ENCODE measurements around the gene RPGRIP1. TPM values are rescaled to one million over a fixed set of nuclear protein-coding genes. Genes with fewer than 3 reads are reported as not detected.

The RPGRIP1 gene
- total and polyA plus RNA-seq, 8 donors, result 0.08 to 0.31 (median 0.21) TPM; not detected in 3

DNA sequence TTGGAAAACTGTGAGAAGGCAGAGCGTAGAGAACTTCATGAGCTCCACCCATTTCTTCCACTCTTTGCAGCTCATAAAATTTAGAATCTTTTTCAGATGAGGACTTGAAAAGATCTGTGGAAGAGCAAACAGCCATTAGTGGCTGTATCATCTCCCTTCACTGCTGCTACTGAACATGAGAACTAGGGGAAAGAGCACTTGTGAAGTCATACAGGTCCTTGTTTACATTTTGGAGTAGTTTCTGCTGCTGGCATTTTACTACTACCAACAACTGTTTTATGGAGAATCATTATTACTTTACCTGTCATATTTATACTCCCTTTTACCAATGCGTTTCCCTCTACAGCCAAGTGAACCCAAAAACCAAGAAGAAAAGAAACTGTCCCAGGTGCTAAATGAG, 41.0 kb downstream of the RPGRIP1 start:
- H3K27ac ChIP-seq, result no peak overlapping the region
- TF ChIP-seq, protein P1, sequence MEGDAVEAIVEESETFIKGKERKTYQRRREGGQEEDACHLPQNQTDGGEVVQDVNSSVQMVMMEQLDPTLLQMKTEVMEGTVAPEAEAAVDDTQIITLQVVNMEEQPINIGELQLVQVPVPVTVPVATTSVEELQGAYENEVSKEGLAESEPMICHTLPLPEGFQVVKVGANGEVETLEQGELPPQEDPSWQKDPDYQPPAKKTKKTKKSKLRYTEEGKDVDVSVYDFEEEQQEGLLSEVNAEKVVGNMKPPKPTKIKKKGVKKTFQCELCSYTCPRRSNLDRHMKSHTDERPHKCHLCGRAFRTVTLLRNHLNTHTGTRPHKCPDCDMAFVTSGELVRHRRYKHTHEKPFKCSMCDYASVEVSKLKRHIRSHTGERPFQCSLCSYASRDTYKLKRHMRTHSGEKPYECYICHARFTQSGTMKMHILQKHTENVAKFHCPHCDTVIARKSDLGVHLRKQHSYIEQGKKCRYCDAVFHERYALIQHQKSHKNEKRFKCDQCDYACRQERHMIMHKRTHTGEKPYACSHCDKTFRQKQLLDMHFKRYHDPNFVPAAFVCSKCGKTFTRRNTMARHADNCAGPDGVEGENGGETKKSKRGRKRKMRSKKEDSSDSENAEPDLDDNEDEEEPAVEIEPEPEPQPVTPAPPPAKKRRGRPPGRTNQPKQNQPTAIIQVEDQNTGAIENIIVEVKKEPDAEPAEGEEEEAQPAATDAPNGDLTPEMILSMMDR (IDR thresholded peaks at IDR 0.05), result no peak
- WGBS, 2 donors, result 85 to 92% methylated on average over 2 of the region's 2 CpGs
- H3K27me3 ChIP-seq, result no peaks in the 10 kb centered on the region
- intact Hi-C loops (cut with DNase I), result no loop called here
- no peaks in the 10 kb centered on the region for H3K4me1 ChIP-seq
- FAIRE-seq (no peak), DNase-seq (no peak), ATAC-seq (no peak)
- no peaks in the 10 kb centered on the region for H3K9me3 ChIP-seq
- no peaks in the 10 kb centered on the region for H3K36me3 ChIP-seq
- H3K4me3 ChIP-seq, result no peak overlapping the region

DNA sequence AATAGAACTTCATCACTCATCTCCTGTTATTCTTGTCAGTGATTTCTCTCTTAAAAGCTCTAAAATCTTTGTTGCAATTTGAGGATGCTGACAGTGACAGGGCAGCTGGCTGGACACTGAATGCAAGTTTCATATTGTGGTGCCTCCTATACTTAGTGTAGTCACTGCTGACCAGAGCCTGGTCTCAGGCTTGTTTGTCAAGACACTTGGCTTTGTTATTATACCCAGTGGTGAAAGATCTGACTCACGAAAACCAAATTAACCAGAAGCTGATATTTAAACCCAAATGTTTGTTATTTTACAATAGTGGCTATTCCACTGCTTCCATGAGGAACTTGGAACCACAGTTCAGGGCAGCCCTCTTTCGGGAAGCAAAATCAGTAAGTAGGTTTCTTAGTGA, 42.8 kb downstream of the RPGRIP1 start:
- 70 to 73% methylated on average over 2 of the region's 2 CpGs for WGBS, 2 donors
- intact Hi-C loops (cut with DNase I), result no loop called here
- FAIRE-seq, result no peak

GRCh38 chr14:21326972-21327371, 47.1 kb downstream of the RPGRIP1 start:
- WGBS, 2 donors, result 66 to 75% methylated on average over 1 of the region's 1 CpG
- Histone ChIP-seq H3K9me3 (no peaks in the 10 kb centered on the region), H3K27me3 (no peaks in the 10 kb centered on the region), H3K4me1 (no peaks in the 10 kb centered on the region), H3K27ac (no peak overlapping the region), H3K4me3 (no peak overlapping the region), H3K36me3 (no peaks in the 10 kb centered on the region)
- TF ChIP-seq, protein P1 (IDR thresholded peaks at IDR 0.05), result no peak
- FAIRE-seq (no peak), DNase-seq (no peak), ATAC-seq (no peak)
- intact Hi-C loops (cut with DNase I), result no loop called here

More for the DNA sequence above, 42.8 kb downstream of the RPGRIP1 start:
- Histone ChIP-seq H3K27me3 (no peaks in the 10 kb centered on the region), H3K27ac (no peak overlapping the region), H3K9me3 (no peaks in the 10 kb centered on the region), H3K4me1 (no peaks in the 10 kb centered on the region), H3K36me3 (no peaks in the 10 kb centered on the region), H3K4me3 (no peak overlapping the region)
- TF ChIP-seq, protein P1 (IDR thresholded peaks at IDR 0.05), result no peak
- ATAC-seq, result no peak
- DNase-seq, result no peak

Other genes with a start within 250 kb of the RPGRIP1 start
- gene TPPP2, start 249.9 kb upstream of the RPGRIP1 start, total RNA-seq, result under 1 TPM in 1 of 6 donors, not detected in 5; 0.23 TPM
- under 1 TPM; 0.46 to 0.59 TPM for gene TPPP2, start 249.9 kb upstream of the RPGRIP1 start, polyA plus RNA-seq
- under 1 TPM in 2 of 6 donors, not detected in 4; 0.08 to 0.12 TPM for gene RNASE13, start 245.3 kb upstream of the RPGRIP1 start, total RNA-seq
- gene RNASE13, start 245.3 kb upstream of the RPGRIP1 start, polyA plus RNA-seq, result under 1 TPM; 0.15 to 0.23 TPM
- gene RNASE7, start 237.7 kb upstream of the RPGRIP1 start, total RNA-seq, result under 1 TPM in 4 of 6 donors, not detected in 2; 0.23 to 0.78 (median 0.28) TPM
- under 1 TPM in 1 of 2 donors, not detected in 1; 0.11 TPM for gene RNASE7, start 237.7 kb upstream of the RPGRIP1 start, polyA plus RNA-seq
- gene RNASE8, start 222.3 kb upstream of the RPGRIP1 start, total RNA-seq, result not detected
- not detected for gene RNASE8, start 222.3 kb upstream of the RPGRIP1 start, polyA plus RNA-seq
- 10 to 100 TPM; 24.5 to 58.0 (median 36.4) TPM for gene ARHGEF40, start 209.8 kb upstream of the RPGRIP1 start, total RNA-seq
- 10 to 100 TPM; 68.8 to 77.0 TPM for gene ARHGEF40, start 209.8 kb upstream of the RPGRIP1 start, polyA plus RNA-seq
- gene ZNF219, start 181.4 kb upstream of the RPGRIP1 start, total RNA-seq, result 10 to 100 TPM; 13.5 to 23.6 (median 16.1) TPM
- gene ZNF219, start 181.4 kb upstream of the RPGRIP1 start, polyA plus RNA-seq, result 10 to 100 TPM; 19.8 to 20.5 TPM
- 1 to 10 TPM in 2 of 6 donors, under 1 TPM in 4; 0.16 to 1.6 (median 0.56) TPM for gene TMEM253, start 179.0 kb upstream of the RPGRIP1 start, total RNA-seq
- gene TMEM253, start 179.0 kb upstream of the RPGRIP1 start, polyA plus RNA-seq, result 1 to 10 TPM; 1.8 to 4.9 TPM
- gene OR5AU1, start 124.0 kb upstream of the RPGRIP1 start, total RNA-seq, result not detected
- gene OR5AU1, start 124.0 kb upstream of the RPGRIP1 start, polyA plus RNA-seq, result not detected
- gene HNRNPC, start 10.6 kb upstream of the RPGRIP1 start, total RNA-seq, result 100 to 1,000 TPM; 118 to 257 (median 175) TPM
- gene HNRNPC, start 10.6 kb upstream of the RPGRIP1 start, polyA plus RNA-seq, result 100 to 1,000 TPM; 259 to 269 TPM
- 10 to 100 TPM; 14.8 to 29.4 (median 19.9) TPM for gene SUPT16H, start 103.9 kb downstream of the RPGRIP1 start, total RNA-seq
- gene SUPT16H, start 103.9 kb downstream of the RPGRIP1 start, polyA plus RNA-seq, result 10 to 100 TPM; 19.5 to 31.6 TPM
- gene CHD8, start 176.0 kb downstream of the RPGRIP1 start, total RNA-seq, result 10 to 100 TPM; 21.7 to 42.4 (median 25.6) TPM
- gene CHD8, start 176.0 kb downstream of the RPGRIP1 start, polyA plus RNA-seq, result 10 to 100 TPM; 20.5 to 32.1 TPM
- gene RAB2B, start 196.9 kb downstream of the RPGRIP1 start, total RNA-seq, result 10 to 100 TPM in 2 of 6 donors, 1 to 10 TPM in 4; 5.7 to 14.3 (median 8.8) TPM
- gene RAB2B, start 196.9 kb downstream of the RPGRIP1 start, polyA plus RNA-seq, result 10 to 100 TPM; 13.8 to 18.6 TPM
- gene TOX4, start 197.1 kb downstream of the RPGRIP1 start, total RNA-seq, result 10 to 100 TPM; 33.7 to 39.7 (median 37.6) TPM
- 10 to 100 TPM; 13.2 to 14.7 TPM for gene TOX4, start 197.1 kb downstream of the RPGRIP1 start, polyA plus RNA-seq
- gene METTL3, start 231.3 kb downstream of the RPGRIP1 start, total RNA-seq, result 10 to 100 TPM; 14.2 to 27.6 (median 18.6) TPM
- 10 to 100 TPM; 34.2 to 45.8 TPM for gene METTL3, start 231.3 kb downstream of the RPGRIP1 start, polyA plus RNA-seq
- gene SALL2, start 246.3 kb downstream of the RPGRIP1 start, total RNA-seq, result 1 to 10 TPM; 1.8 to 6.0 (median 3.6) TPM
- 10 to 100 TPM in 1 of 2 donors, 1 to 10 TPM in 1; 2.3 to 11.9 TPM for gene SALL2, start 246.3 kb downstream of the RPGRIP1 start, polyA plus RNA-seq

Measured in pancreas (tissue), 10 donors.